NB4 (cell line): Measurements from ENCODE around the gene PRCP.
"Not testable (repeated sequence)": the region's sequence is repeated elsewhere in the genome, so short reads cannot be mapped to it uniquely, and the experiment has no call there.

Experiments
- DNase-seq: peaks from one replicate; pipeline ENCODE4 v3.0.0; 2010; ENCODE audit warnings: low read depth
- H3K4me3 ChIP-seq: one replicate; pipeline ENCODE4 v1.5.1; 2011; ENCODE audit warnings: mild to moderate bottlenecking, low read depth, low read length, moderate library complexity
- MYC ChIP-seq: IDR thresholded peaks from 2 replicates; pipeline ENCODE4 v1.6.1; 2011; ENCODE audit warnings: low read depth, low read length
- POLR2A ChIP-seq: IDR thresholded peaks from 2 replicates; pipeline ENCODE4 v1.6.1; 2011; ENCODE audit warnings: mild to moderate bottlenecking; ENCODE audit not compliant: insufficient read length; ENCODE audit errors: extremely low read depth
- TF ChIP-seq, protein P1 (sequence below): IDR thresholded peaks from one replicate; pipeline ENCODE4 v1.5.1; 2012; ENCODE audit warnings: low read depth, low read length
- TF ChIP-seq, protein P2 (sequence below): IDR thresholded peaks from 2 replicates; pipeline ENCODE4 v1.6.1; 2011; ENCODE audit warnings: low read depth, low read length

The PRCP gene

GRCh38 chr11:82859750-82860149 is 40.5 kb downstream of the PRCP start:
- no peak overlapping the region for H3K4me3 ChIP-seq
- DNase-seq, result no peak
- TF ChIP-seq MYC, result no peak
- TF ChIP-seq, protein P1, sequence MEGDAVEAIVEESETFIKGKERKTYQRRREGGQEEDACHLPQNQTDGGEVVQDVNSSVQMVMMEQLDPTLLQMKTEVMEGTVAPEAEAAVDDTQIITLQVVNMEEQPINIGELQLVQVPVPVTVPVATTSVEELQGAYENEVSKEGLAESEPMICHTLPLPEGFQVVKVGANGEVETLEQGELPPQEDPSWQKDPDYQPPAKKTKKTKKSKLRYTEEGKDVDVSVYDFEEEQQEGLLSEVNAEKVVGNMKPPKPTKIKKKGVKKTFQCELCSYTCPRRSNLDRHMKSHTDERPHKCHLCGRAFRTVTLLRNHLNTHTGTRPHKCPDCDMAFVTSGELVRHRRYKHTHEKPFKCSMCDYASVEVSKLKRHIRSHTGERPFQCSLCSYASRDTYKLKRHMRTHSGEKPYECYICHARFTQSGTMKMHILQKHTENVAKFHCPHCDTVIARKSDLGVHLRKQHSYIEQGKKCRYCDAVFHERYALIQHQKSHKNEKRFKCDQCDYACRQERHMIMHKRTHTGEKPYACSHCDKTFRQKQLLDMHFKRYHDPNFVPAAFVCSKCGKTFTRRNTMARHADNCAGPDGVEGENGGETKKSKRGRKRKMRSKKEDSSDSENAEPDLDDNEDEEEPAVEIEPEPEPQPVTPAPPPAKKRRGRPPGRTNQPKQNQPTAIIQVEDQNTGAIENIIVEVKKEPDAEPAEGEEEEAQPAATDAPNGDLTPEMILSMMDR, result no peak
- TF ChIP-seq POLR2A, result no peak
- TF ChIP-seq, protein P2, sequence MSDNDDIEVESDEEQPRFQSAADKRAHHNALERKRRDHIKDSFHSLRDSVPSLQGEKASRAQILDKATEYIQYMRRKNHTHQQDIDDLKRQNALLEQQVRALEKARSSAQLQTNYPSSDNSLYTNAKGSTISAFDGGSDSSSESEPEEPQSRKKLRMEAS, result no peak

DNA sequence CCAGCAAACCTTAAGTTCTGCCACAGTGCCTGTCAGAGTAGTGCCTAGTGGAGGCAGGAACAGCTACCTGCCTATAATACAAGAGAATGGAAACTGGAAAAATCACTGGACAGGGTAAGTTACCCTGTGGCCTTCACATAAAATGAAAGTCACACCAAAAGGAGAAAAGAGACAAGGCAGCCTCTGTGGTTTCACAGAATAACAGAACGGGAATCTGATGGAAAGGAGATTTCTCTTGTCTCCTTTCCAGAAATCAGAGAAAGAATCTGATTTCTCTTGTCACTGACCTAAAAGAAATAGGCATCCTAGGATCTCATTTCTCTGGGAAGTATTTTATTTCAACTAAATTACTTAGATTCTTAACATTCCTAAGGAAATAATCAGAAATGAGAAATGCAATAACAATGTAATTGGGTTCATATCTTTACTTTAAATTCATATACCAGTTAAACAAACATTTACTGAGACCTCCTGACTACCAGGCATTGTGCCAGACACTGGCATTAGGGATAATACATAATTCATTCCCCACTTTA is 41.6 kb downstream of the PRCP start:
- TF ChIP-seq, protein P2, result no peak
- TF ChIP-seq POLR2A, result no peak
- TF ChIP-seq, protein P1, result no peak
- TF ChIP-seq MYC, result no peak
- H3K4me3 ChIP-seq, result no peak overlapping the region
- no peak for DNase-seq

GRCh38 chr11:82858133-82858532 is 42.1 kb downstream of the PRCP start:
- TF ChIP-seq MYC (no peak), POLR2A (no peak)
- TF ChIP-seq, protein P2, result no peak
- TF ChIP-seq, protein P1, result no peak
- H3K4me3 ChIP-seq, result no peak overlapping the region
- DNase-seq, result no peak

DNA sequence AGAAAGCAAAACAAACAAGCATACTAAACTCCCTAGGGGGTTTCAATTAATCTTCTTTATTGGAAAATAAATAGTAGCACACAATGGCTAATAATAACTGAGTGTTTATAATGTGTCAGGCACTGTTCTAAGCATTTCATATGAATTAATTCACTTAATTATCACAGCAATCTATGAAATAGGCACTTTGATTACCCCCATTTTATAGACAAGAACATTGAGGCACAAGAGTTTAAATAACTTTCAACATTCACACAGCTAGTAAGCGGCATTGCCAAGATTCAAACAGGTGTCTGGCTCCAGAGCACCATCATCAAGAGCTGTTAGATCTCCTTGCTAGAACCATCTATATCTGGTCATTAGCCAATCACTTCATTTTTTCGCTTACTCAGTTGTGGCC is 43.1 kb downstream of the PRCP start:
- no peak for TF ChIP-seq MYC
- TF ChIP-seq, protein P1, result no peak
- TF ChIP-seq, protein P2, result no peak
- no peak for TF ChIP-seq POLR2A
- no peak overlapping the region for H3K4me3 ChIP-seq
- no peak for DNase-seq

- no peak for DNase-seq
- TF ChIP-seq, protein P1, result no peak
- no peak for TF ChIP-seq MYC
- no peak for TF ChIP-seq POLR2A
- TF ChIP-seq, protein P2, result no peak
- H3K4me3 ChIP-seq, result no peak overlapping the region
Observed at GRCh38 chr11:82855616-82856015, 44.6 kb downstream of the PRCP start.

DNA sequence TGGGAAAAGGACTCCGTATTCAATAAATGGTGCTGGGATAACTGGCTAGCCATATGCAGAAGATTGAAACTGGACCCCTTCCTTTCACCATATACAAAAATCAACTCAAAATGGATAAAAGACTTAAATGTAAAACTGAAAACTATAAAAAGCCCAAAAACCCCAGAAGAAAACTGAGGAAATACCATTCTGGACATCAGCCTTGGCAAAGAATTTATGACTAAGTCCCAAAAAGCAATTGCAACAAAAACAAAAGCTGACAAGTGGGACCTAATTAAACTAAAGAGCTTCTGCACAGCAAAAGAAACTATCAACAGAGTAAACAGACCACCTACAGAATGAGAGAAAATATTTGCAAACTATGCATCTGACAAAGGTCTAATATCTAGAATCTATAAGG is 45.3 kb downstream of the PRCP start:
- H3K4me3 ChIP-seq, DNase-seq: not testable (repeated sequence)
